ENCODE data around the gene TP53BP1. TPM values are rescaled to one million over a fixed set of nuclear protein-coding genes. Genes with fewer than 3 reads are reported as not detected.

TP53BP1 gene
- total RNA-seq, 4 donors from 2014 or later = 13.0 to 17.9 (median 16.9) TPM

- 81 to 87% methylated on average over 11 of the region's 11 CpGs for WGBS, 2 donors
These were observed 33.4 kb upstream of the TP53BP1 start for GRCh38 chr15:43526261-43526930.

GRCh38 chr15:43525131-43525530 is 32.2 kb upstream of the TP53BP1 start:
- H3K4me3 ChIP-seq (ENCODE audit: low read depth, poor library complexity, severe bottlenecking) = no peak overlapping the region
- no peak for TF ChIP-seq POLR2A (IDR thresholded peaks at IDR 0.05)
- no peak for TF ChIP-seq CTCF (IDR thresholded peaks at IDR 0.05)
- intact Hi-C loops (cut with DNase I; ENCODE audit: low total_unique reads) = no loop called here
- DNase-seq (ENCODE audit: low spot score in 2 of 2) = peak in 1 of 2 donors; percentile 73
- WGBS, 2 donors = 88 to 89% methylated on average over 4 of the region's 4 CpGs

More at GRCh38 chr15:43526261-43526930, 33.4 kb upstream of the TP53BP1 start:
- peak in 1 of 2 donors; percentile 59 for DNase-seq (ENCODE audit: low spot score in 2 of 2)
- intact Hi-C loops (cut with DNase I; ENCODE audit: low total_unique reads) = no loop called here
- no peak overlapping the region for H3K4me3 ChIP-seq (ENCODE audit: low read depth, poor library complexity, severe bottlenecking)
- TF ChIP-seq POLR2A (IDR thresholded peaks at IDR 0.05) (no peak), CTCF (IDR thresholded peaks at IDR 0.05) (no peak)

- WGBS, 2 donors = 82 to 91% methylated on average over 4 of the region's 4 CpGs
- TF ChIP-seq CTCF (IDR thresholded peaks at IDR 0.05) = no peak
- no peak for TF ChIP-seq POLR2A (IDR thresholded peaks at IDR 0.05)
- DNase-seq (ENCODE audit: low spot score in 2 of 2) = peak in 1 of 2 donors; percentile 69
- intact Hi-C loops (cut with DNase I; ENCODE audit: low total_unique reads) = no loop called here
- H3K4me3 ChIP-seq (ENCODE audit: low read depth, poor library complexity, severe bottlenecking) = no peak overlapping the region
These were observed 31.4 kb upstream of the TP53BP1 start for GRCh38 chr15:43524254-43524845.

- intact Hi-C loops (cut with DNase I; ENCODE audit: low total_unique reads) = no loop called here
- DNase-seq (ENCODE audit: low spot score in 2 of 2) = peak in 1 of 2 donors; percentile 67
- 62 to 77% methylated on average over 6 to 7 of the region's 7 CpGs for WGBS, 2 donors
- H3K4me3 ChIP-seq (ENCODE audit: low read depth, poor library complexity, severe bottlenecking) = no peak overlapping the region
- TF ChIP-seq CTCF (IDR thresholded peaks at IDR 0.05) (no peak), POLR2A (IDR thresholded peaks at IDR 0.05) (no peak)
These were observed 30.7 kb upstream of the TP53BP1 start for GRCh38 chr15:43523646-43524045.

GRCh38 chr15:43522247-43522646 is 29.3 kb upstream of the TP53BP1 start:
- TF ChIP-seq CTCF (IDR thresholded peaks at IDR 0.05) (no peak), POLR2A (IDR thresholded peaks at IDR 0.05) (no peak)
- intact Hi-C loops (cut with DNase I; ENCODE audit: low total_unique reads) = no loop called here
- peak in 1 of 2 donors; percentile 59 for DNase-seq (ENCODE audit: low spot score in 2 of 2)
- 72 to 81% methylated on average over 9 of the region's 9 CpGs for WGBS, 2 donors
- H3K4me3 ChIP-seq (ENCODE audit: low read depth, poor library complexity, severe bottlenecking) = no peak overlapping the region
